Stimulated activated CD4-positive, alpha-beta T cell treated with anti-CD3 and anti-CD28 coated beads, TNF-alpha, amount 100 ng/mL, for 48 hours (primary cell): Measurements from ENCODE around the gene PTPN2.
"Not testable (repeated sequence)": the region's sequence is repeated elsewhere in the genome, so short reads cannot be mapped to it uniquely, and the experiment has no call there.

Experiments
- DNase-seq, 3 donors: peaks; one replicate each; pipeline ENCODE4 v3.0.0-alpha.2; 2020; ENCODE audit warnings: low read depth in 3 of 3

The PTPN2 gene

DNA sequence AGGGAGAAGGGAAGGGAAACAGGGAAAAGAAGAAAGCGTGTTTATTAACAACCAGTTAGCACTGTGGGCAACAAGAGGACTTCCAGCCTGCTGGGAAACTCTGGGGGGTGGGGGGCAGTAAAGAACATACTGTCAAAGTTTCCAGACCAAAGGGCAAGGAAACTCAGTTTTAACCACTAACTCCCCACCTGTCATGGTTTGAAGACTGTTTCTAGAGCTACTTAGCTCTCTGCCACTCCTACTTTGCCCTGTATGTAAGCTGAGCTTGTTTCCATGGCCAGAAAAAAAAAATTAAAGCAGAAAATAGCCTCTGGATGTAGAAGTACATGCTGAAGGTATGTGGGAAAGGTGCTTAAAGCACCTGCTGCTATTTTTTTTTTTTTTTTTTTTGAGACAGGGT is 11.0 kb upstream of the PTPN2 start:
- DNase-seq, result no peak

DNA sequence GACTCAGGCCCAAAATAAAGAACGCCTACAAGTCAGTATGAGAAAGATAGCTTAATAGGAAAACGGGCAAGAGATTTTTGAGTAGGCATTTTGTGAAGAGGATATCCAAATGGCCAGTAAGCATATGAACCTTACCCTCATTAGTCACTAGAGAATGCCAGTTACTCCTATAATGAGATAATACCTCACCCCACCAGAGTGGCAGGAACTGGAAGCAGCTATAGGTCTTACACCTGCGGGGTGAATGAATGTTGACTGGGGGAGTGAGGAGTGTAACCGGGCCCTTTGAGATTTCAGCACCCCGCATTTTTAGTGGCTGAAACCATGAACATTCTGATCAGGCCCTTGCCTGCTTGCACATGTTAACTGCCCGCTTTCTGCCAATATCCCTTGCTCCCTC is 7.5 kb upstream of the PTPN2 start:
- DNase-seq, result no peak

DNA sequence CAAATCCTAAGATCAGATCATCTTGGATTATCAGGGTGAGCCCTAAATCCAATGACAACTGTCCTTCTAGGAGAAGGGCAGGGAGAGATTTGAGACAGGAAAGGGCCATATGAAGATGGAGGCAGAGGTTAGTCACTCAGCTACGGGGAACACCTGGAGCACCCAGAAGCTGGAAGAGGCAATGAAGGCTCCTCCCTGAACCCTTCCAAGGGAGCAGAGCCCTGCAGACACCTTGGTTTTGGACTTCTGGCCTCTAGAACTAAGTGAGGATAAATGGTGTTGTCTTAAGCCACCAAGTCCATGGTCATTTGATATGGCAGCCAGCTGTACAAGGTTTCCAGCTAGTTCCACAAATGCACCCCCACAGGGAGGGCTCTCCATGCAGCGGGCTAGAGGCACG is 6.9 kb upstream of the PTPN2 start:
- DNase-seq, result no peak

DNA sequence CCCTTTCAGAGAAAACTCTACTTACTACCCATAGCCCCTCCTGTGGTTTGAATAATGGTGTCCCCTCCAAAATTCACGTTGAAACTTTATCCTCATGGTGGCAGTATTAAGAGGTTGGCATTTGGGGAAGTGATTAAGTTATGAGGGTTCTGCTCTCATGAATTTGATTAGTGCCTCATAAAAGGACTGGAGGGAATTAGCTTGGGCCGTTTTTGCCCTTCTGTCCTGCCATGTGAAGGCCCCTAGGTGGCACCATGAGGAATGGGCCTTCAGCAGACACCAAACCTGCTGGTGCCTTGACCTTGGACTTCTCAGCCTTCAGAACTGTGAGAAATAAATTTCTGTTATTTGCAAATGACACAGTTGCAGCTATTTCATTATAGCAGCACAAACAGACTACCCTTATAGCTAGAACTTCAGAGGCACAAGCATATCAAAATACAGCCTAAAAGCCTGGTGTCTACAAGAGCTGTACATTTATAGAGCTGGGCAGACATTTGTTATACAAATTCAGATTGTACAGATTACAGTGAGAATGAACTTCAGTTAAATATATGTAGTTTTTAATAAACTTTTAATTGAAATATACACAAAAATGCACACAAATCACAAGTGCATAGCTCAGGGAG is 2.6 kb upstream of the PTPN2 start:
- no peak for DNase-seq

DNA sequence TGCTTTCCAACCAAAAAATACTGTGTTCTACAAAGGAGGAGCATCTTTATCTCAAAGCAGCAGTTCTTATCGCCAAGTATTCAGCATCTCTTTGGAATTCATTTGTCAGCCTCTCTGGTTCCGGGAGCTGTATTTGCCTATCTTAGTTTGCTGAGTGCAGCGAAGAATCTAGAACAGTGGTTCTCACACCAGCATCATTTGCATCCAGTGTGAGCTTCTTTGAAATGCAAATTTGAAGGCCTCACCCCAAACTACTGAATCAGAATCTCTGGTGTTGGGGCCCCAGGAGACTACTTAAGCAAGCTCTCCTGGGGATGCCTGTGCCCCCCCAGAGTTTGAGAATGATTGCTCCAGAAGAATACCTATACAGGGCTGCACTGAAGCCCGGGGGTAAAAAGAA is 1.5 kb upstream of the PTPN2 start:
- DNase-seq, result no peak

DNA sequence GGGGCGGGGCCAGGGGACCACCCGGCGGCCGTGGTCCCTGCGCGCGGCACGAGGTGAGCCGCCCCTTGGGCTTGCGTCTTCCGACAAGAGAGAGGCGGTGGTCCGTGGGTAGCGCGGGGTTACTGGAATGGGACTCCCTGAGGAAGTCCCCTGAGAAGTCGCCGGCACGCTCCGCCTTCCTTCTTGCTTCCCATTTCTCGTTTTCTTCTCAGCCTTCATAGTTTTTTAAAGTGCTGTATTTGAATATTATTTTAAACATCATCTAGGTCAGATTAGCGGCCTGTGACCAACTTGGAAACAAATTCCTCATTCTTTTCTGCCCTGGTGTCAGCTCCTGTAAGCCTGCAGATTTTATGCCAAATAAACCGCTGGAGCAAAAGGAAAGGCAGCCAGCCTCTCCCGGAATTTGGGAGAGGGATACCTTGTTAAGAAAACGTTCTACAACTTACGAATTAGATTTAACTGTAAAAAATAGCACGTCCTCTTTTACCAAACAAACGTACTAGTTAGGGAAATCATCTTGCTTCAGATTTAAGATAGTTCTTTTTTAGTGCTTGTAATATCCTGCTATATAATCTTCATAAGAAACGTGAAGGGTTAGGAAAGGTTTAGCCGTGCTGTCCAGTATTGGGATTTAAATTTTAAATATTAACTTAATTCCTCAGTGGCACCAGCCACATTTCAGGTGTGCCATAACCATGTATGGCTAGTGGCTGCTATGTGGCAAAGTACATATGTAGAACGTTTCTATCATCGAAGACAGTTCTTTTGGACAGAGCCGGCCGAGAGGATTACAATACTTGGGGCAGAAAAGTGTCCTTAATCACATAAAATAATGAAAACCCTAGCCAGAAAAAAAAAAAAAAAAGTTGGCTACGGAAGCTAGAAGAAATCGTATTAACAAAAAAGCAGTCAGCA is 628 bp upstream of the PTPN2 start:
- DNase-seq, result no peak

DNA sequence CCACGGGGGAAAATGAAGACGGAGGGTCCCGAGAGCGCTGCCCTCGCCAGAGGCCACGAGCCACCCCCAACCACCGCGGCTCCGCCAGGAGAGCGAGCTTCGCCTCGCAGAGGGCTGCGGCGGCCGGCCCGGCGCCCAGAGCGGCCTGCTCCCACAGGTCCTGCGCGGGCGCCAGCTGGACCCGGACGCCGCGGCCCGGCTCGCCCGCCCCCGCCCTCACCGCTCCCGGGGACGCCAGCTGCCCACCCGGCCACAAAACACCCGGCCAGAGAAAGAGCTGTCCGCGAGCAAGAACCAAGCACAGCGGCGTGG is 709 bp downstream of the PTPN2 start:
- peak in 1 of 3 donors; percentile 16 for DNase-seq

DNA sequence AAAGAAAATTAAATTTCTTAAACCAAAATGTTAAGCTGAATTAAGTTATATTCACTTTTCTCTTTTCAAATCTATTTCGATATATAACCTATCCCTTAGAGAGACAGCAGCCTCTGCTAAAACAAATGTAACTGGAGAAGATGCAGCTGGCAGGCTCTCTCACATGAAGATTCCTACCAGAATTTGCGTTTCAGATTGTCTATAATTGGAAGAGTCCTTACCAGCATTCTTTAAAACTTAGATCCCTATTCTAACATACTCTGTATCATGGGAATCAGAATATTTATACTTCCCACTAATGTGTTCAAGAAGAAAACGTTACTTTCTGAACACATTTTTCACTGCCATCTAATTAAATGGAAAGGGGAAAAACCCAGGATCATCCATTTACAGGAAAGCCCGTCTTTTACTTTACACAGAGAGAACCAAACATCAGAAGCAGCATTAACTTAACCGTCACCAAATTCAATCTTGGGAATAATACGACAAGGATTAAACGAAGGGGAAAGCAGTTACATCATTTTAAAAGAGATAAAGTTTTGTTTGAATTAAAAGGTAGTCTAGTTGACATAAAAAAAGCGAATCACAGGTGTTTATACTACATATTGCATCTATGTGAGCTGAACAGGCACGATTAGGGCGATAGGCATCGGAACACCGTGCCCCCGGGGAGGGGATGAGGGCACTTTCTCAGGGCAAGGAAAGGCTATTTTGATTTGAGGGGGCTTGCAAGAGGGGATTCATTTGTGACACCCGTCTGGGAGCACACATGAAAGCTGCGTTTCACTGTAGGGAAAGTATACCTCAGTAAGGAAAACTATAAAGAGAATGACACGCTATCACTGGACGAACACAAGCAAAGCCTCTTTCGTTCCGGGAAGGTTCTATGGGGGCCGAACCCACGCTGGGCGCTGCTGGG is 1.3 kb downstream of the PTPN2 start:
- DNase-seq, result no peak

DNA sequence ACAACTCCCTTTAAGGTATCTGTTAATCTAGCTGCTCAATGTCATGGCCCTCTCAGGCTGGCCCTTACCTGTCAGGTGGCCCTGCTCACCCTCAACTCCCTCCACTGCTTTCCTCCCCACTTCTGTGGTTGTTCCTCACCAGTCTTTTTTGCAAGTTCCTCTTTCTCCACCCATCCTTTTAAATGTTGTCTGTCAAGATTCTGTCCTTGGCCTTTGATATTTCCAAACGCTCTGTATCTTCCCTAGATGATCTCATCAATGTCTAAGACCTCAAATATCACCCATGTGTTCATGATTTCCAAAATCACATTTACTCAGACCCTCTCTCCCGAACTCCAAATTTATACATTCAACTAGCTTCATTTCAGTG is 3.5 kb downstream of the PTPN2 start:
- DNase-seq, result no peak

DNA sequence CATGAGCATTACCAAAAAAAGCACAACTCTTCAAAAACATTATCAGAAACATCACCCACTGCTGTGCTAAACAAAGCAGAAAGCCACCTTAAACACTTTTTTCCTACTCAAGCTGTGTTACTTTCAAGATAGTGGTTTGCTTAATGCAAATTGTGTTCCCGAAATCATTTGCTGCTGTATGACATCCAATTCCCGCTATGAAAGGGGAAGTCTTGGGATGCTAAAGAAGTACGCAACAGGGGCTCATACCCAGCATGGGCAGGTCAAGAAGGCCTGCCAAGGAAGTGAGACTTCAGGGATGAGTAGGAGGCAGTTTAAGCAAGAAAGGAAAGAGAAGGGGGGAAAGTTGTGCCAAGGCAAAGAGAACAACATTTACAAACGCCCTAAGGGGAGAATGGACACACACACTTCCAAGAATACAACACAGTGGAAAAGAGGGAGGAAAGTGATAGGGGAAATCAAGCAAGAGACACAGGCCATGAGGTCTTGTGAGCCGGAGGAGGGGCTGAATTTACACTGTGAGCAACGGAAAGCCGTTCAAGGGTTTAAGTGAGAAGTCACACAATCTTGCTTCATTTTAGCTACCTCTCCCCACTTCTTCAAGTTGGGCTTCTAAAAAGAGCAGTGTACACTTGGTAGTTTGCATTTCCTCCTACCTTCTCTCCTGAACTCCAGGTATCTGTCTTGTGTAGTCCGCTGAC is 4.0 kb downstream of the PTPN2 start:
- no peak for DNase-seq

DNA sequence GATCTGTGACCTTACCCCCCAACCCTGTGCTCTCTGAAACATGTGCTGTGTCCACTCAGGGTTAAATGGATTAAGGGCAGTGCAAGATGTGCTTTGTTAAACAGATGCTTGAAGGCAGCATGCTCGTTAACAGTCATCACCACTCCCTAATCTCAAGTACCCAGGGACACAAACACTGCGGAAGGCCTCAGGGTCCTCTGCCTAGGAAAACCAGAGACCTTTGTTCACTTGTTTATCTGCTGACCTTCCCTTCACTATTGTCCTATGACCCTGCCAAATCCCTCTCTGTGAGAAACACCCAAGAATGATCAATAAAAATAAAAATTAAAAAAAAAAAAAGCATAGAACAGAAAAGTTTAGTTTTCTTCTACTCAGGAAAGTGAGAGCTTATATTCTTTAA is 9.0 kb downstream of the PTPN2 start:
- not testable (repeated sequence) for DNase-seq

DNA sequence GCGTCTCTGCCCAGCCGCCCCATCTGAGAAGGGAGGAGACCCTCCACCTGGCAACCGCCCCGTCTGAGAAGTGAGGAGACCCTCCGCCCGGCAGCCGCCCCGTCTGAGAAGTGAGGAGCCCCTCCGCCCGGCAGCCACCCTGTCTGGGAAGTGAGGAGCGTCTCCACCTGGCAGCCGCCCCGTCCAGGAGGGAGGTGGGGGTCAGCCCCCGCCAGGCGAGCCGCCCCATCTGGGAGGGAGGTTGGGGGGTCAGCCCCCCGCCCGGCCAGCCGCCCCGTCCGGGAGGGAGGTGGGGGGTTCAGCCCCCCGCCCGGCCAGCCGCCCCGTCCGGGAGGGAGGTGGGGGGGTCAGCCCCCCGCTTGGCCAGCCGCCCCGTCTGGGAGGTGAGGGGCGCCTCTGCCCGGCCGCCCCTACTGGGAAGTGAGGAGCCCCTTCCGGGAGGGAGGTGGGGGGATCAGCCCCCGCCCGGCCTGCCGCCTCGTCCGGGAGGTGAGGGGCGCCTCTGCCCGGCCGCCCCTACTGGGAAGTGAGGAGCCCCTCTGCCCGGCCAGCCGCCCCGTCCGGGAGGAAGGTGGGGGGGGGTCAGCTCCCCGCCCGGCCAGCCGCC is 10.0 kb downstream of the PTPN2 start:
- DNase-seq, result not testable (repeated sequence)

DNA sequence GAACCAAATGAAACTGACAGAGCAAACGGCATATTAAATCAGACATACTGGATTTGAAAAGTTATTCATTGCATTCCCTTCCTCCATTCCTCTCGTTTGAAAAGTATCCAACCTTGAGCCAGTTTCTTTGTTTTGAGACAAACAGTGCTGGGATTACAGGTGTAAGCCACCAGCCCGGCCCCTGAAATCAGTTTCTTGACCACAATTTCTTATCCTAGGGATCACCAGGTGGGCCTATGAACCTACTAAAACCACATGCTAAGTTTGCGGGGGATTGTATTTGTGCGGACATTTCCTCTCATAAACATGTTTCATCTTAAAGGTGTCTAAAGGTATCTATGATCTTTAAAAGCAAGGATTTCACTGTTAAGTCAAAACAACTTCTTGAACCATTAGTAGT is 11.6 kb downstream of the PTPN2 start:
- DNase-seq, result no peak

DNA sequence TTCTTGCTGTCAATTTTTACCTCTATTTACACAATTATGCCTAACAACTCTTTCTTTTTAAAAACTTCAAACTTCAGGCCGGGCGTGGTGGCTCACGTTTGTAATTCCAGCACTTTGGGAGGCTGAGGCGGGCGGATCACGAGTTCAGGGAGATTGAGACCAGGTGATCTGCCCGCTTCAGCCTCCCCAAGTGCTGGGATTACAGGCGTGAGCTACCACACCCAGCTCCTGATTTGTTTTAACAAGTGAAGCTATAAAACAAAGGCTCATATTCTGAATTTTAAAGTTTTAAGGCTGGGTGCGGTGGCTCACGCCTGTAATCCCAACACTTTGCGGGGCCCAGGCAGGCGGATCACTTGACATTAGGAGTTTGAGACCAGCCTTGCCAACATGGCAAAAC is 15.5 kb downstream of the PTPN2 start:
- no peak for DNase-seq

DNA sequence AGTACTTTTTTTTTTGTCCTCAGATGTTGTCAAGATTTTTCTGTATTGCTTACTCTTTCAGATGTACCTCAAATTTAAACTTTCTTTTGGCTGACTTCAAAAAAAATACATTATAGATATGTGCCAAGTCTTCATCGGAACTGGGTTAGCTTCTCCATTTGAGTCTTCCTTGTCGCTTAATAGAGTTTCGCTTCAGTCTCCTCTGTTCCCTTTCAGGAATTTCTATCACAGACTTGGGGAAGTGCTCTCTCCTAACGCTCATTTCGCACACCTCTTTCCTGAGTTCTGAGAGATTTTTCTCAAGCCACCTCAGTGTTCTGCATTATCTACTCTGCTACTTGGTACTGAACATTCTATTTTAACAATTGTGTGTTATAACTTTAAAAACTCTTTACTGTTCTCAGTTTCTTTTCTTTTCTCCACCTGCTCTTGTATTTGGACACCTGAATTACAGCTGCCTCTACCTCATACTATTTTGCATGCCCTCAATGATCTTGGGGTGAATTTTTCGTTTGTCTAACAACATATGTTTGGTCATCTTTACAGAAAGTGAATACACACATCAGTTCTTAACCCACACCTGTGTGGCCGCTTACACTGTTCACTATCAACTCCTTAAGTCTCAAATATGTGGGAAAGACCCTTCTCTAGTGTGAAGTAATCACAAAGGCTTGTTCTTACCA is 16.5 kb downstream of the PTPN2 start:
- DNase-seq, result no peak

DNA sequence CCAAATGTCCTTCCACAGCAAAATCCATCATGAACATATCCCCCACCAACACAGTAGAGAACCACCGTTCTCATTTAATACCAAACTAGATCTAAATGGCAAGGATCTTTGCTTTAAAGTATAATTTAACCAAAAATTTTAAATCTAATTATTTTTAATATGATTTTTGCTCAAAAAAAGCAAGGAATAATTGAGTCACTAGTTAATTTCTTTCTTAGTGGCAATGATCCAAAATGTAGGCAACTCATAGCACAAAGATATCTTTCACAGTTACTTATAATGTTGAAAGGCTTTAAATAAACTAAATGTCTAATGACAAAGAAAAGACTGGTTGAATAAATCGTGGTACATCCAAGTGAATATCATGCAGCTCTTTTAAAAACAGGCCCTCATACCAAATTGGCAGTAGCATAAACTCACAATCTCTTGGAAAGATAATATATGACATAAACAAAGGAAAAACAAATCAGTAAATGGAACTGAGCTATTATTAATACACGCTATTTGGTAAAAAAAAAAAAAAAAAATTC is 20.3 kb downstream of the PTPN2 start:
- DNase-seq, result no peak

DNA sequence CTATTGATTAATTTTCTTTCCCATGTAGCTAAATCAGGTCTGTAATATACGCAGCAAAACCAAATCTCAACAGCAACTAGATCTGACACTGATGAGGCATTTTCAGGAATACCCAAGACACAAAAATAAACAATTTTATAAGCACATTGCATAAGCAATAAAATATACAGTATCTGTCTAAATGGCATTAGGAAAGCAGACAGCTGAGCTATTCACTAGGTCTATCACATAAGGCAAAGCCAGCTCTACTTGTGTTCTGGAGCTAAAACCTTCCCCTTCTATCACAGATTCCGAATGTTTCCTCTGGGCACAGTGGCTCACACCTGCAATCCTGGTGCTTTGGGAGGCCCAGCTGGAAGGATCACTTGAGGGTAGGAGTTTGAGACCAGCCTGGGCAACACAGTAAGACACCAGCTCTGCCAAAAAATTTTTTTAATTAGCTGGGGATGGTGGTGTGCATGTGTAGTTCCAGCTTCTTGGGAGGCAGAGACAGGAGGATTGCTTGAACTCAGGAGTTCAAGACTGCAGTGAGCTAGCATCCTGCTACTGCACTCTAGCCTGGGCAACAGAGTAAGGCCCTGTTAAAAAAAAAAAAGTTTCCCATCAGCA is 21.1 kb downstream of the PTPN2 start:
- DNase-seq, result no peak

DNA sequence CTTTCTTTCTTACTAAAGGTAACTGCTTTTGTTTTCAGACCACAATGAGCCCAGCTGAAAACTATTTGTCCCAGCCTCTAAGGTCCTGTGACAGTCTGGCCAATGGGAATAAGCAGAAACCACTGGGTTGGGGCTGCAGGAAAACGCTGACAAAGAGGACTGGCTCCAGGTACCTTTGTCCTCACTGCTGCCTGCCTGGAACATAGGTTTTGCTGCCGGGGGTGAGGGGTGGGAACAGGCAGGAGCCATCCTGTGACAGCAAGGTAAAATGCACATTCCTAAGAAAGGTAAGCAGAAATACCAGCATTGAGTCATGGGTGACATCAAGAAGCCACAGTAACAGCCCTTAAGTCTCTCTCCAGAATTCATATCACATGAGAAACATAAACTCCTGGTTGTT is 21.6 kb downstream of the PTPN2 start:
- no peak for DNase-seq

DNA sequence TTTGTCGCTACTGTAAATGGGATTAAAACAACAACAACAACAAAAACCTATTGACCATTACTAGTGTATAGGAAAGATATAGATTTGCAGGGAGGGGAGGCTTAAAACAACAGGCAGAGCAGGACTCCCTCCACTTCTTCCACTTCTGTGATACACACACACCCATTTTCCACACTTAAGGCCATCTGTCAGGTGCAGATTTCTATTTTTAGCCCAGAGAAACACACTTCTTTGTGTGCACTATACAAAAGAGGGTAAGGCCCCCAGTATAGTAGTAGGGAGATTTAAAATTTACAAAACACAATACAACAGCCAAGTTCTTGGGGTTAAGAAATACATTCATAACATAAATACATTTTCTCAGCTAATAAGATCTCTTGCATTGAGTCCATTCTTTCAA is 22.4 kb downstream of the PTPN2 start:
- DNase-seq, result no peak

DNA sequence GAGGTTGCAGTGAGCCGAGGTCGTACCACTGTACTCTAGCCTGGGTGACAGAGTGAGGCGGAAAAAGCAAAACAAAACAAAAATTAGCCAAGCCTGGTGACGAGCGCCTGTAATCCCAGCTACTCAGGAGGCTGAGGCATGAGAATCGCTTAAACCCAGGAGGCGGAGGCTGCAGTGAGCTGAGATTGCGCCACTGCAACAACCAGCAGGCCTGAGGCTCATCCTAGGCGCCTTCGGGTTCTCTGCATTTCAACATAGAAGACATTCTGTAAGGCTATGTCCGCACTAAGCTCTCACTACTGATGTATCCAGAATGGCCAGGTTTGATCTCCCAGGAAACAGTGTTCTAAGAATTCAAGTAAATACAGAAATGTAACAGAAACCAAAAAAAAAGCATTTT is 23.5 kb downstream of the PTPN2 start:
- DNase-seq, result no peak
